KMS-11 (cell line): ENCODE data around the gene RPS6KA2.

Experiments
- H2AFZ ChIP-seq: fragments of 200-600 bp; sonication (generic); 2 replicates; pipeline ENCODE4 v1.6.1; 2016; ENCODE audit warnings: antibody characterized with exemption, mixed run types, low read depth
- H3K27ac ChIP-seq: fragments of 200-600 bp; sonication (generic); 2 replicates; pipeline ENCODE4 v1.6.1; 2016; ENCODE audit warnings: mild to moderate bottlenecking, mixed run types
- H3K27me3 ChIP-seq: fragments of 200-600 bp; sonication (generic); 2 replicates; pipeline ENCODE4 v1.6.1; 2017; ENCODE audit warnings: mild to moderate bottlenecking, low read depth, mixed run types, moderate library complexity; ENCODE audit not compliant: insufficient read depth
- H3K36me3 ChIP-seq: fragments of 200-600 bp; sonication (generic); 2 replicates; pipeline ENCODE4 v1.6.1; 2017; ENCODE audit warnings: mild to moderate bottlenecking, mixed run types; ENCODE audit not compliant: insufficient read depth
- H3K4me1 ChIP-seq: fragments of 200-600 bp; sonication (generic); 2 replicates; pipeline ENCODE4 v1.6.1; 2016; ENCODE audit warnings: mild to moderate bottlenecking, low read depth, mixed run types; ENCODE audit not compliant: poor library complexity, severe bottlenecking
- H3K4me2 ChIP-seq: fragments of 200-600 bp; sonication (generic); 2 replicates; pipeline ENCODE4 v1.7.0; 2016; ENCODE audit warnings: mild to moderate bottlenecking, mixed run types
- H3K4me3 ChIP-seq: fragments of 200-600 bp; sonication (generic); IDR thresholded peaks from 2 replicates; pipeline ENCODE4 v1.6.1; 2017; ENCODE audit warnings: low read depth, low read length, mixed read lengths; ENCODE audit not compliant: insufficient read depth
- H3K79me2 ChIP-seq: fragments of 200-600 bp; sonication (generic); 2 replicates; pipeline ENCODE4 v1.6.1; 2016; ENCODE audit warnings: low read depth, mixed run types; ENCODE audit not compliant: insufficient read depth
- H3K9ac ChIP-seq: fragments of 200-600 bp; sonication (generic); 2 replicates; pipeline ENCODE4 v1.6.1; 2016; ENCODE audit warnings: mild to moderate bottlenecking, mixed run types
- H4K20me1 ChIP-seq: fragments of 200-600 bp; sonication (generic); 2 replicates; pipeline ENCODE4 v1.6.1; 2016; ENCODE audit warnings: mild to moderate bottlenecking, mixed run types; ENCODE audit not compliant: insufficient read depth
- CTCF ChIP-seq: fragments of 200-600 bp; sonication (generic); conservative IDR thresholded peaks from 2 replicates; pipeline ENCODE4 v1.6.1; 2017; ENCODE audit warnings: low read depth, mild to moderate bottlenecking, antibody characterized with exemption, low read length, moderate library complexity, mixed read lengths

Gene RPS6KA2

GRCh38 chr6:166597711-166598440 is 29.2 kb downstream of the RPS6KA2 start:
- Histone ChIP-seq H3K4me2 (no peak overlapping the region), H3K36me3 (no peaks in the 10 kb centered on the region; the same call in 1 of the 2 replicates), H4K20me1 (no peaks in the 10 kb centered on the region), H3K27me3 (no peaks in the 10 kb centered on the region), H2AFZ (no peak overlapping the region), H3K79me2 (no peaks in the 10 kb centered on the region), H3K4me3 (no peak overlapping the region), H3K9ac (no peak overlapping the region), H3K27ac (no peak overlapping the region), H3K4me1 (no peaks in the 10 kb centered on the region)
- TF ChIP-seq CTCF, result no peak

- no peaks in the 10 kb centered on the region for H3K27me3 ChIP-seq
- H3K4me3 ChIP-seq, result no peak overlapping the region
- no peak overlapping the region for H3K27ac ChIP-seq
- no peak overlapping the region for H2AFZ ChIP-seq
- H4K20me1 ChIP-seq, result no peaks in the 10 kb centered on the region
- TF ChIP-seq CTCF, result no peak
- H3K4me2 ChIP-seq, result no peak overlapping the region
- no peaks in the 10 kb centered on the region; the same call in 1 of the 2 replicates for H3K36me3 ChIP-seq
- H3K79me2 ChIP-seq, result no peaks in the 10 kb centered on the region
- H3K4me1 ChIP-seq, result no peaks in the 10 kb centered on the region
- H3K9ac ChIP-seq, result no peak overlapping the region
Observed at GRCh38 chr6:166596776-166597507, 30.1 kb downstream of the RPS6KA2 start.

- no peak overlapping the region for H2AFZ ChIP-seq
- H3K4me2 ChIP-seq, result no peak overlapping the region
- no peak overlapping the region for H3K27ac ChIP-seq
- H3K36me3 ChIP-seq, result no peaks in the 10 kb centered on the region; the same call in 1 of the 2 replicates
- H3K9ac ChIP-seq, result no peak overlapping the region
- H3K4me1 ChIP-seq, result no peaks in the 10 kb centered on the region
- no peak overlapping the region for H3K4me3 ChIP-seq
- no peak for TF ChIP-seq CTCF
- H4K20me1 ChIP-seq, result no peaks in the 10 kb centered on the region
- no peaks in the 10 kb centered on the region for H3K79me2 ChIP-seq
- H3K27me3 ChIP-seq, result no peaks in the 10 kb centered on the region
Observed at GRCh38 chr6:166595949-166596348, 31.1 kb downstream of the RPS6KA2 start.

GRCh38 chr6:166595061-166595780 is 31.8 kb downstream of the RPS6KA2 start:
- H3K9ac ChIP-seq, result no peak overlapping the region
- no peak overlapping the region for H3K4me2 ChIP-seq
- no peaks in the 10 kb centered on the region for H3K27me3 ChIP-seq
- no peak overlapping the region for H3K27ac ChIP-seq
- no peaks in the 10 kb centered on the region for H4K20me1 ChIP-seq
- no peak for TF ChIP-seq CTCF
- H3K4me1 ChIP-seq, result no peaks in the 10 kb centered on the region
- H3K36me3 ChIP-seq, result no peaks in the 10 kb centered on the region
- H3K4me3 ChIP-seq, result no peak overlapping the region
- no peak overlapping the region for H2AFZ ChIP-seq
- no peaks in the 10 kb centered on the region for H3K79me2 ChIP-seq
